Testis (tissue), 2 donors: ENCODE data around the gene ABITRAM.
"Not testable (repeated sequence)": the region's sequence is repeated elsewhere in the genome, so short reads cannot be mapped to it uniquely, and the experiment has no call there.

ENCODE experiments used
- POLR2A ChIP-seq: fragments of 450-650 bp; IDR thresholded peaks from one replicate; pipeline ENCODE4 v1.6.1; 2017; ENCODE audit warnings: antibody characterized with exemption, mild to moderate bottlenecking, moderate library complexity
- TF ChIP-seq, protein P1 (sequence below), 3 experiments: fragments of 450-650 bp in 2 of 3; fragments of 200-600 bp in 1 of 3; sonication (generic) in 1 of 3; IDR thresholded peaks; one replicate each; pipeline ENCODE4 v1.5.1; 2016 to 2019; ENCODE audit warnings: antibody characterized with exemption in 3 of 3, mild to moderate bottlenecking in 2 of 3, moderate library complexity in 1 of 3

DNA sequence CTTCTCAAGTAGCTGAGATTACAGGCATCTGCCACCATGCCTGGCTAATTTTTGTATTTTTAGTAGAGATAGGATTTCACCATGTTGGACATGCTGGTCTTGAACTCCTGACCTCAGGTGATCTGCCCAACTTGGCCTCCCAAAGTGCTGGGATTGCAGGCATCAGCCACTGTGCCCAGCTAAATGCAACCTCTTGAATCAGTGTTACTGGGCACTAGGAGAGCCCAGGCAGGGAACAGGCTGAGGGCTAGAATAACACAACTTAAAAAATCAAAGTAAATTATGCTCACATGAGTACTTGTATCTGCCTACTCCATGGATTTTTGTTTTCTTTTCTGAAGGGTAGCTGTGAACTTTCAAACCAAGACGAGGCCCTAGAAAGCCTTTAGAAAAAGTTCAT lies 13.8 kb upstream of the ABITRAM start:
- TF ChIP-seq, protein P1, sequence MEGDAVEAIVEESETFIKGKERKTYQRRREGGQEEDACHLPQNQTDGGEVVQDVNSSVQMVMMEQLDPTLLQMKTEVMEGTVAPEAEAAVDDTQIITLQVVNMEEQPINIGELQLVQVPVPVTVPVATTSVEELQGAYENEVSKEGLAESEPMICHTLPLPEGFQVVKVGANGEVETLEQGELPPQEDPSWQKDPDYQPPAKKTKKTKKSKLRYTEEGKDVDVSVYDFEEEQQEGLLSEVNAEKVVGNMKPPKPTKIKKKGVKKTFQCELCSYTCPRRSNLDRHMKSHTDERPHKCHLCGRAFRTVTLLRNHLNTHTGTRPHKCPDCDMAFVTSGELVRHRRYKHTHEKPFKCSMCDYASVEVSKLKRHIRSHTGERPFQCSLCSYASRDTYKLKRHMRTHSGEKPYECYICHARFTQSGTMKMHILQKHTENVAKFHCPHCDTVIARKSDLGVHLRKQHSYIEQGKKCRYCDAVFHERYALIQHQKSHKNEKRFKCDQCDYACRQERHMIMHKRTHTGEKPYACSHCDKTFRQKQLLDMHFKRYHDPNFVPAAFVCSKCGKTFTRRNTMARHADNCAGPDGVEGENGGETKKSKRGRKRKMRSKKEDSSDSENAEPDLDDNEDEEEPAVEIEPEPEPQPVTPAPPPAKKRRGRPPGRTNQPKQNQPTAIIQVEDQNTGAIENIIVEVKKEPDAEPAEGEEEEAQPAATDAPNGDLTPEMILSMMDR (IDR thresholded peaks at IDR 0.05) = not testable (repeated sequence)
- TF ChIP-seq POLR2A = not testable (repeated sequence)
